HEK293T (cell line): ENCODE results near the gene LHX5.

Source experiments
- CTCF ChIA-PET: fragments of 350-600 bp; formaldehyde crosslinking; extraction: SDS; loops from one replicate; lab custom pipeline; 2021; ENCODE audit warnings: antibody characterized with exemption, inconsistent platforms; lab: Yijun Ruan, JAX
- POLR2A ChIA-PET: fragments of 350-600 bp; formaldehyde crosslinking; extraction: SDS; loops from one replicate; lab custom pipeline; 2020; ENCODE audit warnings: antibody characterized with exemption, inconsistent platforms; lab: Yijun Ruan, JAX
- DNase-seq: peaks from one replicate; pipeline ENCODE4 v3.0.0; 2012; ENCODE audit warnings: mixed read lengths; ENCODE audit errors: extremely low spot score
- ARNT ChIP-seq: fragments of 450-650 bp; IDR thresholded peaks from 2 replicates; pipeline ENCODE4 v1.6.1; 2017; ENCODE audit warnings: mild to moderate bottlenecking
- BHLHE40 ChIP-seq: fragments of 450-650 bp; IDR thresholded peaks from 2 replicates; pipeline ENCODE4 v1.6.1; 2016; ENCODE audit warnings: mild to moderate bottlenecking, moderate library complexity, borderline replicate concordance
- CTBP1 ChIP-seq: fragments of 450-650 bp; IDR thresholded peaks from 2 replicates; pipeline ENCODE4 v1.6.1; 2016; ENCODE audit warnings: borderline replicate concordance
- ELF4 ChIP-seq: fragments of 450-650 bp; IDR thresholded peaks from 2 replicates; pipeline ENCODE4 v1.6.1; 2017; ENCODE audit warnings: antibody characterized with exemption
- FOXA1 ChIP-seq: fragments of 450-650 bp; IDR thresholded peaks from 2 replicates; pipeline ENCODE4 v1.6.1; 2016; ENCODE audit warnings: mild to moderate bottlenecking
- FOXK2 ChIP-seq: fragments of 450-650 bp; IDR thresholded peaks from 2 replicates; pipeline ENCODE4 v1.6.1; 2016; ENCODE audit warnings: mild to moderate bottlenecking
- FOXM1 ChIP-seq: fragments of 450-650 bp; IDR thresholded peaks from 2 replicates; pipeline ENCODE4 v1.6.1; 2017; ENCODE audit warnings: mild to moderate bottlenecking, borderline replicate concordance
- HDGF ChIP-seq: fragments of 450-650 bp; IDR thresholded peaks from 2 replicates; pipeline ENCODE4 v1.6.1; 2017; ENCODE audit warnings: antibody characterized with exemption, borderline replicate concordance
- L3MBTL2 ChIP-seq: fragments of 450-650 bp; conservative IDR thresholded peaks from 2 replicates; pipeline ENCODE4 v1.6.1; 2016; ENCODE audit warnings: mild to moderate bottlenecking
- LEF1 ChIP-seq: fragments of 450-650 bp; IDR thresholded peaks from 2 replicates; pipeline ENCODE4 v1.6.1; 2017; ENCODE audit warnings: mild to moderate bottlenecking, borderline replicate concordance
- NFRKB ChIP-seq: fragments of 450-650 bp; IDR thresholded peaks from 2 replicates; pipeline ENCODE4 v1.6.1; 2016; ENCODE audit warnings: mild to moderate bottlenecking, moderate library complexity
- SP1 ChIP-seq: fragments of 450-650 bp; IDR thresholded peaks from 2 replicates; pipeline ENCODE4 v1.6.1; 2017
- SUZ12 ChIP-seq: fragments of 450-650 bp; IDR thresholded peaks from 2 replicates; pipeline ENCODE4 v1.6.1; 2016; ENCODE audit warnings: mild to moderate bottlenecking
- TARDBP ChIP-seq: fragments of 450-650 bp; IDR thresholded peaks from 2 replicates; pipeline ENCODE4 v1.6.1; 2016
- ZNF384 ChIP-seq: fragments of 450-650 bp; IDR thresholded peaks from 2 replicates; pipeline ENCODE4 v1.6.1; 2016
- TF ChIP-seq, protein P1 (sequence below): fragments of 450-650 bp; IDR thresholded peaks from 2 replicates; pipeline ENCODE4 v1.6.1; 2016

Gene LHX5

DNA sequence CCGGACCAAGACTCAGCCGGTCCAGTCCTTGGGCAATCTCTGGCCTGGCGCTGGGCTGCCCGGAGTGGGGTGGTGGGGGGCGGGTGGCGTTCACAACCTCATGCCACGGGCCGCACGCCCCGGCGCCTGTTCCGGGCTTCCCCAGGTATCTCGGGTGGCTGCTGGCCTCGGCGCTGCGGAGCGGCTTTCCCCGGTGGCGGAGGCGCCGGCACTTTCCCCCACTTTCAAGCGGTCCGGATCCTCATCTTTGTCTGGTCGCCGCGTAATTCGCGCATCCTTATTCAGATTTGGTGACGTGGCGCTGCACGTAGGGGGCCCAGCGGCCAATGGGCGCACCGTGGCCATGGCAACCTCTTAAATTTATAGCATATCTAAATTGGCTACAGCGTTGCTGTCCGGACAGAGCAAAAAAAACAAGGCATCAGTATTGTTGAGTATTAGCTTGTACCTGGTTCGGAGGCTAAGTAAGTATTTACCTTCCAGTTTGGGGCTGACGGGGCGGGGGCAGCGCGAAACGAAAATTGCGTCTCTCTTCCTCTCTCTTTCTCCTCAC, at the start of gene LHX5:
Gene LHX5 (minus strand): TSS at position 253 of the 553 bp plus-strand sequence. CDS start 373 bp downstream, outside the sequence.
- POLR2A ChIA-PET = no interaction called here
- DNase-seq = no peak
- no peak for TF ChIP-seq CTBP1
- no peak for TF ChIP-seq ZNF384
- no peak for TF ChIP-seq FOXK2
- no peak for TF ChIP-seq FOXM1
- no peak for TF ChIP-seq LEF1
- TF ChIP-seq ELF4 = no peak
- TF ChIP-seq HDGF = no peak
- TF ChIP-seq TARDBP = no peak
- TF ChIP-seq SUZ12 = no peak
- TF ChIP-seq, protein P1, sequence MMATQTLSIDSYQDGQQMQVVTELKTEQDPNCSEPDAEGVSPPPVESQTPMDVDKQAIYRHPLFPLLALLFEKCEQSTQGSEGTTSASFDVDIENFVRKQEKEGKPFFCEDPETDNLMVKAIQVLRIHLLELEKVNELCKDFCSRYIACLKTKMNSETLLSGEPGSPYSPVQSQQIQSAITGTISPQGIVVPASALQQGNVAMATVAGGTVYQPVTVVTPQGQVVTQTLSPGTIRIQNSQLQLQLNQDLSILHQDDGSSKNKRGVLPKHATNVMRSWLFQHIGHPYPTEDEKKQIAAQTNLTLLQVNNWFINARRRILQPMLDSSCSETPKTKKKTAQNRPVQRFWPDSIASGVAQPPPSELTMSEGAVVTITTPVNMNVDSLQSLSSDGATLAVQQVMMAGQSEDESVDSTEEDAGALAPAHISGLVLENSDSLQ = no peak
- no peak for TF ChIP-seq BHLHE40
- no peak for TF ChIP-seq FOXA1
- no peak for TF ChIP-seq L3MBTL2
- TF ChIP-seq ARNT = no peak
- no peak for TF ChIP-seq NFRKB
- CTCF ChIA-PET = interaction anchor here (0.9 kb wide), 1 partner anchor 10 kb away, joined by 3 read pairs; no protein-coding TSS in a partner anchor

DNA sequence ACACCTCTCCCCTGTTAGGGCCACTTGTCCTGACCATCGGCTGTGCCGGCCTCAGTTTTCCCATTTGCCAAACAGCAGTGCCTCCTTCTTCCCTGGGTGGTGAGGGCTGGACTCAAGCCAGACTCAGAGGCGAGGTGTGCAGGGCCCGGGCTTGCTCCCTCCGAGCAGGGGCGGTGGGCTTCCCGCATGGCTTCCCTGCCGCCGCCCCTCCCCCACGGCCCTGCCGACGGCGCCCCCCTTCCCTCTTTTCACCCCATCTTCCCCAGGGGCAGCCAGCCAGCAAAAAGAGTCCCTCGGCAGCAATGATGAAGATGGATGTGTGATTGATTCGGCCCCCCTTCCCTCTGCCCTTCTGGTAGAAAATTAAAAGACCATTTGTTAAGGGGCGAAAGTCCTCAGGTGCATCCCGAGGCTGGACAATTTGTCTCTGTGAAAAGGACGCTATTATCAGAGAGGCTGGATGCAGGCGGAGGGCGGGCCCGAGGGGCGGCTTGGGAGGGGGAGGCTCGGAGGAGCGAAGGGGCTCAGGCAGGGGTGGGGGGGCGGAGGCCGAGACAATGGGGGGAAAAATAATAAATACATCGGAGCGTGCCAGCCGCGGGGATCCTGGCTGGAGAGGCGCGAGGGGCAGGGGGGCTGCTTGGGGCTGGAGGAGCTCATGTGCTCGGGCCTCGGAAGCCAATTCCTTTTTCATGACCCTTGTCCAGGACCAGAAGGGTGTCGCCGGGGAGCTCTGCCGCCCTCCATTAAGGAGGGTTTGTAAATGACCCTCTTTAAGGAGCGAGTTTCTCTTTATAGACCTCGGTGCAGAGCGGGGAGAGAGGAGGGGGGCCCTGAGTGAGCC, 48.0 kb upstream of the LHX5 start:
- ChIA-PET POLR2A (no interaction called here), CTCF (no interaction called here)
- TF ChIP-seq SUZ12 (no peak), LEF1 (no peak), HDGF (no peak)
- no peak for DNase-seq

DNA sequence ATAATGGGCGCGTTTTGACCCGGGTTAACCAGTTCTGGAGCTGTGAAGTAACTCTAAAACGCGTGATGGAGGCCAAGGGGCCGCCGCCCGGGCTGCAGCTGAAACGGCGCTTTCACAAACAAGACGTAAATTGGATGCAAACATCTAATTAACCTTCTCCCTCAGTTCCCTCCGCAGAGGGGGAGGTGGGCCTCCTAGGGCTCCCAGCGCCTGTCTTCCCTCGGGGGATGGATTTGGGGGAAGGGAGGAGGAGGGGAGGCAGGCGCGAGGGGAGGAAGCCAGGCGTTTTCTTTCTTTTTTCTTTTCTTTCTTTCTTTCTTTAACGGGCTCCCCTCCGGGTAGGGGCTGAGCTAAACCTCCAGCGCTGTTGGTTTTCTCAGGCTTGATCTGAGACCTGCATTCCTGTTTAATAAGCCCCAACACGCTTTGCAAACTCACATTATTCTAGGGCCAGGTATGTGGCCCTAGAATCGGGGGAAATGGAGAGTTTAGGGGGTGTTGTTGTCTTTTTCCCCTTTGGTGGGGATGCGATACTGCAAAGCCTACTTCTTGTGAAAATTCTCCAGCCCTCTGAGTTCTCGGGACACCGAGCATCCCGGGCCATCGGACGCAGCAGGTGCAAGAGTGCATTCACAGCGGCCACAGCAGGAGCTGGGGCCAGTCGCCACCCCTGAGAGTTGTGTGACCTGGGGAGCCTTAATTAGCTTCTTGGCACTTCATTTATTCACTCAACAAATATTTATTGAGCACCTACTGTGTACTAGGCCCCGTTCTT, 43.6 kb upstream of the LHX5 start:
- TF ChIP-seq TARDBP = no peak
- no peak for TF ChIP-seq CTBP1
- no peak for TF ChIP-seq SUZ12
- no peak for TF ChIP-seq BHLHE40
- TF ChIP-seq FOXM1 = no peak
- no peak for TF ChIP-seq ZNF384
- no peak for TF ChIP-seq HDGF
- TF ChIP-seq FOXK2 = no peak
- no peak for TF ChIP-seq NFRKB
- TF ChIP-seq SP1 = no peak
- TF ChIP-seq ARNT = no peak
- TF ChIP-seq L3MBTL2 = no peak
- TF ChIP-seq ELF4 = no peak
- TF ChIP-seq, protein P1 = no peak
- no peak for TF ChIP-seq LEF1
- no peak for TF ChIP-seq FOXA1
- CTCF ChIA-PET = interaction anchor here (0.5 to 0.8 kb wide), 2 partner anchors 54 to 123 kb away, joined by 3 read pairs; no protein-coding TSS in a partner anchor
- POLR2A ChIA-PET = no interaction called here
- no peak for DNase-seq

DNA sequence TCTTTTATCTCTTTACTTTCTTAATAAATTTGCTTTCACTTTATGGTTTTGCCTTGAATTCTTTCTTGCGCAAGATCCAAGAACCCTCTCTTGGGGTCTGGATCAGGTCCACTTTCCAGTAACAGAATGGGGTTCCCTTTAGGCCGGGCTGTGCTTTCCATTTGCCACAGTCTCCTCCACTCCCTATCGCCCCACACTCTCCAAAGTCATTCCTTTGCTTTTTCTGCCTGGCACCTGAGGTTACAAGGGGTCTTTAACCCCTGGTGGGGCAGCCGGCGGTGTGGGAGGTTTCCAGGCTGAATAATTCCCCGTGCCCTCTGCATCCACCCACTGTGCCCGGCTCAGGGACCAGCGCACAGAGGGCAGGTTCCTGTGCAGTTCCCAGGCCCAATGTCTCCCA, 42.9 kb upstream of the LHX5 start:
- CTCF ChIA-PET = no interaction called here
- TF ChIP-seq ELF4 = no peak
- no peak for TF ChIP-seq HDGF
- no peak for TF ChIP-seq LEF1
- TF ChIP-seq NFRKB = no peak
- TF ChIP-seq L3MBTL2 = no peak
- TF ChIP-seq SUZ12 = no peak
- TF ChIP-seq, protein P1 = no peak
- TF ChIP-seq BHLHE40 = no peak
- TF ChIP-seq ZNF384 = no peak
- TF ChIP-seq FOXK2 = no peak
- no peak for TF ChIP-seq ARNT
- POLR2A ChIA-PET = no interaction called here
- DNase-seq = no peak

DNA sequence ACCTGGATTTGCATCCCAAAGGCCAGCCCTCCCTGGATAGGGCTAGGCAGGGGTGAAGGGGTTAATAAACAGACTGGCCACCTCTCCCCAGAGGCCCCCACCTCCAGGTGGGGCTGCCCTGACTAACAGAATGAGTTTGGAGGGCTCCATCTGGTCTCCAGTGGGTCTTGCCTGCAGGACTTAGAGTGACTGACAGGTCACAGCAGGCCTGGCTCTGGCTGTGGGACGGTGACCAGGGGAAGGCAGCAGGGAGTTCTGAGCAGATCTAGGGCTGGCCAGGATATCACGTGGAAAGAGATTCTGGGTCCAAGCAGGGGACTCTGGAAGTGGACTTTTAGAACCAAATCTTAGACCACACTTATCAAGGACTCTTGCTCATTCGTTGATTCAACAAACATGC, 40.9 kb upstream of the LHX5 start:
- no peak for DNase-seq
- CTCF ChIA-PET = no interaction called here
- TF ChIP-seq ZNF384 = no peak
- POLR2A ChIA-PET = no interaction called here

DNA sequence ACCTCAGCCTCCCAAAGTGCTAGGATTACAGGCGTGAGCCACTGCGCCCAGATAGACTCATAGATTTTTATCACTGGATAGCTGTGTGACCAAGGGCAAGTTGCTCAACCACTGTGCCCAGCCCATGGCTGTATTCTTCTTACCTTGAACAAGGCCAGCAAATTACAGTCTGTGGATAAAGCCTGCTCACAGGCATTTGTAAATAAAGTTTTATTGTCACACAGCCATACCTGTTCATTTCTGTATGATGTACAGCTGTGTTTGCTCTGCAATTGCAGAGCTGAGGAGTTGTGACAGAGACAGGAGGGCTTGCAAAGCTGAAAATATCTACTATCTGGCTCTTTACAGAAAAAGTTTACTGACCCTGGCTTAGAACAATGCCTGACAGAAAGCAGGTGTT, 35.2 kb upstream of the LHX5 start:
- no peak for TF ChIP-seq TARDBP
- no peak for TF ChIP-seq ZNF384
- TF ChIP-seq FOXM1 = no peak
- no peak for TF ChIP-seq SUZ12
- TF ChIP-seq, protein P1 = no peak
- TF ChIP-seq CTBP1 = no peak
- no peak for TF ChIP-seq NFRKB
- TF ChIP-seq FOXA1 = no peak
- TF ChIP-seq BHLHE40 = no peak
- TF ChIP-seq FOXK2 = no peak
- no peak for TF ChIP-seq ARNT
- no peak for TF ChIP-seq HDGF
- no peak for TF ChIP-seq ELF4
- no peak for TF ChIP-seq L3MBTL2
- TF ChIP-seq LEF1 = no peak
- no peak for TF ChIP-seq SP1
- ChIA-PET POLR2A (no interaction called here), CTCF (no interaction called here)
- no peak for DNase-seq
